ENCODE results near the gene NAA35. TPM values are rescaled to one million over a fixed set of nuclear protein-coding genes. Genes with fewer than 3 reads are reported as not detected.
"Not testable (repeated sequence)": the region's sequence is repeated elsewhere in the genome, so short reads cannot be mapped to it uniquely, and the experiment has no call there.

NAA35 gene
- total RNA-seq, 1 experiment from 2014 or later = 30.9 TPM

- DNase-seq (ENCODE audit: low read depth) = no peak
These were observed 3.7 kb downstream of the NAA35 start for GRCh38 chr9:85944672-85945071.

- DNase-seq (ENCODE audit: low read depth) = no peak
These were observed 8.8 kb downstream of the NAA35 start for GRCh38 chr9:85949586-85950335.

- no peak for DNase-seq (ENCODE audit: low read depth)
These were observed 19.0 kb downstream of the NAA35 start for GRCh38 chr9:85959955-85960354.

GRCh38 chr9:85960688-85961093 is 19.7 kb downstream of the NAA35 start:
- DNase-seq (ENCODE audit: low read depth) = no peak

GRCh38 chr9:85964526-85964925 is 23.6 kb downstream of the NAA35 start:
- DNase-seq (ENCODE audit: low read depth) = no peak

GRCh38 chr9:85964949-85965348 is 24.0 kb downstream of the NAA35 start:
- DNase-seq (ENCODE audit: low read depth) = no peak

- DNase-seq (ENCODE audit: low read depth) = no peak
These were observed 28.8 kb downstream of the NAA35 start for GRCh38 chr9:85969727-85970126.

GRCh38 chr9:85971731-85972130 is 30.8 kb downstream of the NAA35 start:
- DNase-seq (ENCODE audit: low read depth) = no peak

GRCh38 chr9:85973238-85973637 is 32.3 kb downstream of the NAA35 start:
- DNase-seq (ENCODE audit: low read depth) = no peak

GRCh38 chr9:85974055-85974547 is 33.2 kb downstream of the NAA35 start:
- not testable (repeated sequence) for DNase-seq (ENCODE audit: low read depth)

- no peak for DNase-seq (ENCODE audit: low read depth)
These were observed 37.5 kb downstream of the NAA35 start for GRCh38 chr9:85978496-85978895.

GRCh38 chr9:85981369-85981768 is 40.4 kb downstream of the NAA35 start:
- DNase-seq (ENCODE audit: low read depth) = no peak

- no peak for DNase-seq (ENCODE audit: low read depth)
These were observed 43.5 kb downstream of the NAA35 start for GRCh38 chr9:85984457-85984856.

- no peak for DNase-seq (ENCODE audit: low read depth)
These were observed 46.3 kb downstream of the NAA35 start for GRCh38 chr9:85987236-85987635.

GRCh38 chr9:85994191-85994590 is 53.2 kb downstream of the NAA35 start:
- DNase-seq (ENCODE audit: low read depth) = no peak

- no peak for DNase-seq (ENCODE audit: low read depth)
These were observed 54.2 kb downstream of the NAA35 start for GRCh38 chr9:85995097-85995496.

- no peak for DNase-seq (ENCODE audit: low read depth)
These were observed 54.7 kb downstream of the NAA35 start for GRCh38 chr9:85995599-85995998.

- DNase-seq (ENCODE audit: low read depth) = no peak
These were observed 64.4 kb downstream of the NAA35 start for GRCh38 chr9:86005253-86005775.

GRCh38 chr9:86009133-86009532 is 68.2 kb downstream of the NAA35 start:
- DNase-seq (ENCODE audit: low read depth) = no peak

GRCh38 chr9:86020731-86021130 is 79.8 kb downstream of the NAA35 start:
- DNase-seq (ENCODE audit: low read depth) = no peak

GRCh38 chr9:86021166-86021565 is 80.2 kb downstream of the NAA35 start:
- no peak for DNase-seq (ENCODE audit: low read depth)

- no peak for DNase-seq (ENCODE audit: low read depth)
These were observed 81.8 kb downstream of the NAA35 start for GRCh38 chr9:86022687-86023266.

- no peak for DNase-seq (ENCODE audit: low read depth)
These were observed 86.8 kb downstream of the NAA35 start for GRCh38 chr9:86027767-86028166.

Data from Daoy (cell line).